HUES6 (cell line): Measurements from ENCODE around the gene EMB.
"Not testable (repeated sequence)": the region's sequence is repeated elsewhere in the genome, so short reads cannot be mapped to it uniquely, and the experiment has no call there.

Experiments
- H3K27ac ChIP-seq: 2 replicates; pipeline ENCODE4 v1.7.0; 2013; ENCODE audit warnings: low read depth, mild to moderate bottlenecking, low read length, inconsistent platforms
- H3K27me3 ChIP-seq: 2 replicates; pipeline ENCODE4 v1.6.1; 2013; ENCODE audit warnings: low read length; ENCODE audit not compliant: control insufficient read depth, insufficient read depth
- H3K36me3 ChIP-seq: 2 replicates; pipeline ENCODE4 v1.6.1; 2013; ENCODE audit warnings: low read length; ENCODE audit not compliant: control insufficient read depth, insufficient read depth
- H3K4me1 ChIP-seq: 2 replicates; pipeline ENCODE4 v1.6.1; 2013; ENCODE audit warnings: low read length; ENCODE audit not compliant: control insufficient read depth, insufficient read depth
- H3K4me3 ChIP-seq: 2 replicates; pipeline ENCODE4 v1.5.1; 2013; ENCODE audit warnings: low read depth, low read length
- H3K9ac ChIP-seq: one replicate; pipeline ENCODE4 v1.6.1; 2013; ENCODE audit warnings: mild to moderate bottlenecking, low read length
- H3K9me3 ChIP-seq: 2 replicates; pipeline ENCODE4 v1.6.1; 2013; ENCODE audit warnings: low read depth, low read length; ENCODE audit not compliant: control insufficient read depth, insufficient read depth

EMB gene

GRCh38 chr5:50369287-50370033 lies 71.6 kb downstream of the EMB start:
- not testable (repeated sequence) for H3K27ac ChIP-seq, H3K27me3 ChIP-seq, H3K4me1 ChIP-seq, H3K36me3 ChIP-seq, H3K9ac ChIP-seq, H3K4me3 ChIP-seq
- H3K9me3 ChIP-seq: peaks cover 49% of the 10 kb centered on the region; the same call in 1 of the 2 replicates

- H3K4me1 ChIP-seq: no peaks in the 10 kb centered on the region
- H3K9me3 ChIP-seq: peaks cover 50% of the 10 kb centered on the region; the same call in 1 of the 2 replicates
- no peak overlapping the region for H3K27ac ChIP-seq
- no peak overlapping the region for H3K4me3 ChIP-seq
- no peaks in the 10 kb centered on the region for H3K36me3 ChIP-seq
- H3K27me3 ChIP-seq: no peaks in the 10 kb centered on the region
- H3K9ac ChIP-seq: no peak overlapping the region
These were observed 75.4 kb downstream of the EMB start for GRCh38 chr5:50365426-50366251.

- not testable (repeated sequence) for H3K4me3 ChIP-seq, H3K27ac ChIP-seq, H3K36me3 ChIP-seq, H3K4me1 ChIP-seq, H3K27me3 ChIP-seq, H3K9ac ChIP-seq
- H3K9me3 ChIP-seq: peaks cover 50% of the 10 kb centered on the region; the same call in 1 of the 2 replicates
These were observed 76.4 kb downstream of the EMB start for GRCh38 chr5:50364535-50365309.

GRCh38 chr5:50359187-50359586 lies 81.9 kb downstream of the EMB start:
- Histone ChIP-seq H3K9ac (no peak overlapping the region), H3K4me3 (no peak overlapping the region), H3K27ac (no peak overlapping the region), H3K27me3 (no peaks in the 10 kb centered on the region), H3K36me3 (no peaks in the 10 kb centered on the region), H3K9me3 (peaks cover 22% of the 10 kb centered on the region; the same call in 1 of the 2 replicates), H3K4me1 (no peaks in the 10 kb centered on the region)

- Histone ChIP-seq H3K4me3 (no peak overlapping the region), H3K4me1 (no peaks in the 10 kb centered on the region), H3K36me3 (no peaks in the 10 kb centered on the region), H3K27me3 (no peaks in the 10 kb centered on the region), H3K9me3 (peaks cover 14% of the 10 kb centered on the region; the same call in 1 of the 2 replicates), H3K9ac (no peak overlapping the region), H3K27ac (no peak overlapping the region)
These were observed 88.7 kb downstream of the EMB start for GRCh38 chr5:50352382-50352781.
